Upper lobe of left lung (tissue), 4 donors: ENCODE data around the gene CCDC82.

Experiments
- CTCF ChIP-seq, 6 experiments: fragments of 450-650 bp in 4 of 6; fragments of 200-600 bp in 2 of 6; sonication (generic) in 2 of 6; IDR thresholded peaks; one replicate each; pipeline ENCODE4 v1.5.1; 2016 to 2019; ENCODE audit warnings: antibody characterized with exemption in 6 of 6
- EP300 ChIP-seq, 4 donors: sonication (generic); formaldehyde crosslinking; IDR thresholded peaks; one replicate each; pipeline ENCODE4 v1.5.1; 2017; ENCODE audit warnings: antibody characterized with exemption in 4 of 4, control low read depth in 2 of 4
- POLR2AphosphoS5 ChIP-seq, 2 donors: sonication (generic); formaldehyde crosslinking; IDR thresholded peaks; one replicate each; pipeline ENCODE4 v1.5.1; 2017; ENCODE audit warnings: antibody characterized with exemption in 2 of 2

GRCh38 chr11:96394773-96395172 lies 5.1 kb upstream of the CCDC82 start:
- TF ChIP-seq CTCF (IDR thresholded peaks at IDR 0.05) = no peak
- no peak for TF ChIP-seq EP300 (IDR thresholded peaks at IDR 0.05)
- no peak for TF ChIP-seq POLR2AphosphoS5 (IDR thresholded peaks at IDR 0.05)
